ENCODE measurements around the gene SPAAR.
A peak's percentile ranks its signal among the peaks of the same experiment; 100 is the strongest.
"Not testable (repeated sequence)": the region's sequence is repeated elsewhere in the genome, so short reads cannot be mapped to it uniquely, and the experiment has no call there.

SPAAR gene, protein sequence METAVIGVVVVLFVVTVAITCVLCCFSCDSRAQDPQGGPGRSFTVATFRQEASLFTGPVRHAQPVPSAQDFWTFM

DNA sequence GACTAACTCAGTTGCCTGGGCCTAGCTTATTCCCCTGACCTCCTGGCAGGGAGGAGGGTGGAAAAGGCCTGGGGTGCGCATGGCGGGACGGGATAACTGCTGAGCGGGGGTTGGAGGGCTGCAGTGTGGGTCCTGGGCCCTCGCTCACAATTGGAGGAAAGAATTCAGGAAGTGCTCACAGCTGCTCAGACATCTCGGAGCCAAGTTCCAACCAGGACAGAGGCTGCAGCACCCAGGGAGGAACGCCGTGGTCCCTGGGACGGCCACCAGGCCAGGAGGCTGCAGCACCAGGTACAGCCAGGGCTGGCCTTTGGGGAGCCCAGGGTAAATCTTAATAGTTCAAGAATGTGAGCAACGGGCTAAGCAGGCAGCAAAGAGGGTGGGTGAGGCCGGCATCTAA, at the start of gene SPAAR:
TSS of gene SPAAR (plus strand) at position 217 of the 400 bp plus-strand sequence. CDS start 974 bp downstream, outside the sequence.
- no peak for DNase-seq

DNA sequence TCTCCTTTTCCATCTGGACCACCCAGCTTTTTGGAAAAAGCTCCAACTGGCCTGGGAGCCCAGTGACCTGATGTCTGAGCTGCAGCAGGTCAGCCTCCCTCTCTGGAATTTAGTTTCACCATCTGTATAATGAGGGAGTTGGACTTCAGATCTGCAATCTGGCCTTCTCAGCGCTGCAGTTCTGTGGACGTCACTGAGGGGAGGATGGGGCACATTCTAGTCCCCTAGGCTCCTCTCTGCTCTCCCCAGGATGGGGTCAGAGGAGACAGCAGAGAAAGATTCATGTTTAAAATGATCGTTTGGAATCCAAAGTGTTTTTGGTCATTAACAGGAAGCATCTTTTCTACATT, 49.3 kb upstream of the SPAAR start:
- DNase-seq = no peak

DNA sequence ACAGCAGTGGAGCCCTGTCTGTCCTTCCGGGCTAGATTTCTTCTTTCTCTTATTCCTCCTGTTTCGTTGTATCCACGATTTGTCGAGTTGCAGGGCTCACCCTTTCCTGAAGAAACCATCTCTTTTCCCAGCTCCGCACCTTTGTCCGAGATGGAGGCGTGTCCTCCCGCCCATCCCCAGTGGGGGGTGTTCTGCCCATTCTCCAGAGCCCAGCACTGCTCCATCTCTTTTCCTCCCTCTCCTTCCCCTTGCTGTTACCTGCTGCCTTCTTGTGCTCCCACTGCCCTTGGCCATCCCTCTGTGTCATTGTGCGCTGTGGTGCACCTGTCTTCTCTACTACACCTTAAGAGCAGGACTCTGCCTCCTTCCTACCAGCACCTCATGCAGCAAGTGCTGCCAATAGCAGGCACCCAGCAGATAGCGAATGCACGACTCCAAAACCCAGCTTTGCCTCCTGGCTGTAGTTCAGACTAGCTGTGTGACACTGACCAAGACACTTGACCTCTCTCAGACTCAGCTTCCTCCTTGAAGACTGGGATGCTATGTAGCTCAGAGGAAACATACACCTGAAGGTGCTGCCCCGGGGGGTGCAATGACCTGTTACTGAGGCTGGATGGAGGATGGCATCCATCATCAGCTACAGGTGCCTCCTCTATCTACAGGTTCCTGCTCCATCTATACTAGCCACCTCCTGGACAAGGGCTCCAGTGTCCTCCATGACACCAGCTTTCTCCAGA, 48.0 kb upstream of the SPAAR start:
- no peak for DNase-seq

DNA sequence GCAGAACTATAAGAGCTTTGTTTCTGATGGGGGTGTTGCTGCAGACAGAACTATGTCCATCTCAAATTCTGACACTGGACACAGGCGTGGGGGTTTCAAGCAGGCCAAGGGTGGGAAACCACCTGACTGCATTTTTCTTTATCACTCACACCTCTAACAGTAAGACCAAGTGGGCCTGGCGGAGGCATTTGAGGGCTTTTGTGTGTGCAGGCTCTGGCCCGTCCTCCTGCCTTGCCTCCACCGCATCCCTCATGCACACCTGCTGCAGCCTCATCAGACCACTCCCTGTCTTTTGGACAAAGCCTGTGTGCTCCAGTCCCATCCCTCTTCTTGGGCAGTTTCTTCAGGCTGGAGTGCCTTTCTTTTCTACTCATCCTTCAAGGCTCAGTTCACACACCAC, 47.0 kb upstream of the SPAAR start:
- no peak for DNase-seq

DNA sequence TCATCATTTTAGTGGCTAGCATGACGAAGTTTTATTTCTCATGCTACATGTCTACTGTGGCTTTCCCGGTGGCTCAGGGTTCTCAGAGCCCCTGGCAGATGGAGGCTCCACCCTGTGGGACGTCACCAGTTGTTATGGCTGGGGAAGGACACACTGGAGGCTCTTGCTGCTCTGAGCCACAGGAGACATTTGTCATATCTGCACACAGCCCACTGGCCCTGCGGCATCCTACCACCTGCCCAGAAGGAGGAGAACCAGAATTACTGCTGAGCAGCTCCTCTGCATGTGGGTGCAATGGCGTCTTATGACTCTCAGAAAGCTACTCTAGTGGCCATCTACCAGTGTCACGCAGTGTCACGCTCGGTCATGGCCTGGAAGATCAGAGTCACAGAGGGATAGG, 45.7 kb upstream of the SPAAR start:
- no peak for DNase-seq

DNA sequence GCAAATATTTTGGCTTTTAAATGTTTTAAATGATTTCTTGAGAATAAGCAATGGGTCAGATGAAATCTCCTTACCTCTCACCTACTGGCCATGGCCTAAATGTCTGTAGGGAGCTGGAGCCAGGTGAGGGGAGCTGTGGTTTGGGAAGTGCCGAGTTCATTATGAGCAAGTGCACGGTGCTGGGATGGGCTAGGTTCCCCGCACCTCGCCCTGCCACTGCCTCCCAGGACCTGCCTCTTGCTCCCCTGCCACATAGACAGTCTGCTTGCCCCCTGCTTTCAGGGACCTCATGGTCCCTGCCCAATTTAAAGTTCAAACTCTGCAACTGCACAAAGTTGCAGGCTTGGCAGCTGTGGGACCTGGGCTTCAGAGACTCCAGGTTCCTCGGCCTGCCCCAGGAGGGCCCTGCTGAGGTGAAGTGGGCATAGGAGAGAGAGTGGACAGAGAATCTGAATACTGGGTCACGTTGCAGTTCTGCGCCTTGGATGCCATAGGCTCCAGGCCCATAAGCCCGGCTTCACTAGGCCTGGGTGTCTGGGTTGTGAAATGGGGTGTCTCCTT, 44.5 kb upstream of the SPAAR start:
- no peak for DNase-seq

DNA sequence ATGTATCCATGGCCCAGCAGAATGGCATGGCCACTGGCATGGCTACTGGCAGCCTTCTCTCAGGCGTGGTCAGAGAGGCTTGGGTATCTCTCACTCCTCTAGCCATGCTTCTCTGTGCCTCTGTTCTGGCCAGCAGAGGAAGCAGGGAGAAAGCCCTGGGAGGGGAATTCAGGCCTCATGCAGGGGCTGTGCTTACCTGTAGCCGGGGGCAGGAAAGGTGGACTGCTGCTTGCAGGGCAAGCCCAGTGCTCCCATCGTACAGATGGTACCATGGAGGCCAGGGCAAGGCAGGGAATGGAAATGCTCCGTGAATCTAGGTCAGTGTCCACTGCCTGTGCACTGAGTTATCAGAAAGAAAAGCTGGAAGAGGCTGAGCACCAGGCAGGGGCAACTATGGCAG, 41.8 kb upstream of the SPAAR start:
- no peak for DNase-seq

DNA sequence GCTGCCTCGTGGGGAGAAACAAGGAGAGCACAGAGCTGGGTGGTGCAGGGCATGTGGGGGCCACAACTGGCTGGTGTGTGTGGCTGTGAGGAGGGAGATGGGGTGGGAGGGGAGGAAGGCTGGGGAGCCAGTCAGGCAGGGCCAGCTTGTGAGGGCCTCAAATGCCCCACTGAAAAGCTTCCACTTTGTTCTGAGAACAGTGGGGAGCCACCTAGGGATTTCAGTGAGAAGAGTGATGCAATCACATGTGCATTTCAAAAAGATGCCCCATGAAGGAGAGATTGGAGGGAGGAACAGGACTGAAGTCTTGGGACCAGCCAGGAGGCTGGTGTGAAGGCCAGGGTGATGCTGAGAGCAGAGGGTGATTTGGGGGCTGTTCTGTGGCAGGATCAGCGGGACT, 40.4 kb upstream of the SPAAR start:
- DNase-seq = no peak

DNA sequence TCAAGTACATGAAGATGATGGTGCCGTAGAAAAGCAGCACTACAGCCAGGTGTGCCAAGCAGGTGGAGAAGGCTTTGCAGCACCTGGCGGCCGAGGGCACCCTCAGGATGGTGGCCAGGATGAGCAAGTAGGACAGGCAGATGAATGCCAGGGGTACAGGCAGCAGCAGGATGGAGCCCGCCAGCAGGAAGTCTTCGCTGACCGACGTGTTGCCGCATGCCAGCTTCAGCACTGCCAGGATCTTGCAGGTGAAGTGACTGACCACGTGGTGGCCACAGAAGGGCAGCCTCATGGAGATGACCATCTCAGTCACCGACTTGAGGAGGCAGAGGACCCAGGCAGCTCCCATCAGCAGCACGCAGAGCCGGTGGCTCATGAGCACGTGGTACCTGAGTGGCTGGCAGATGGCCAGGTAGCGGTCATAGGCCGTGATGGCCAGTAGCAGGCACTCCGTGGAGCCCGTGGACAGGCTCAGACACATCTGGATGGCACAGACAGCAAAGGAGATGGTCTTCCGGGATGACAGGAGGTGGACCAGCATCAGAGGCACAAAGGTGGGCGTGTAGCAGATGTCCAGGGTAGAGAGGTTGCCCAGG, 39.6 kb upstream of the SPAAR start:
- no peak for DNase-seq

DNA sequence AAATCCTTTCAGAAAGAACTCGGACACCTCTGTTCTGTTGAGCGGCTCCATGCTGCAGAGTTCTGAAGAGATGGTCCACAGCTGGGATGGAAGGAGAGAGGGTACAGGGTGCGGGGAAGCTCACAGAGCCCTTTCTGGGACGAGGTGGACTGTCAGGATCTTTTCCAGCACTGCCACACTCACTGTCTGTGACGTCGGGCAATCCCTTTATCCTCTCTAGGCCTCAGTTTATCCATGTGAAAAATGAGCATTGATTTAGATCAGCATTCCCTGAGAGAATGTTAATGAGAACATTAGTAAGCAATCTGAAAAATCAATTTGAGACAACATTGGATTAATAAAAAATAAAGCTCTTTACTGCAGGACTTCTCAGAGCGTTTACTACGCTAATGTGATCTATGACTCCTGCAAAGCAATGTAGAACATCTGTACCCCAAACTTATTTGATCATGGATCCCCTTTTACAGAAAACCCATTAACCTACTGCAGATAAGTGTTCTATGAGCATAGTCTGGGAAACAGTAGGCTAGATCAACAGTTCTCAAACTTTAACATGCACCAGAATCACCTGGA, 38.9 kb upstream of the SPAAR start, which contains the start of gene OR13J1:
TSS of gene OR13J1 (minus strand) at position 51 of the 573 bp plus-strand sequence. CDS start at position 51, 0 bp downstream.
- DNase-seq = no peak

DNA sequence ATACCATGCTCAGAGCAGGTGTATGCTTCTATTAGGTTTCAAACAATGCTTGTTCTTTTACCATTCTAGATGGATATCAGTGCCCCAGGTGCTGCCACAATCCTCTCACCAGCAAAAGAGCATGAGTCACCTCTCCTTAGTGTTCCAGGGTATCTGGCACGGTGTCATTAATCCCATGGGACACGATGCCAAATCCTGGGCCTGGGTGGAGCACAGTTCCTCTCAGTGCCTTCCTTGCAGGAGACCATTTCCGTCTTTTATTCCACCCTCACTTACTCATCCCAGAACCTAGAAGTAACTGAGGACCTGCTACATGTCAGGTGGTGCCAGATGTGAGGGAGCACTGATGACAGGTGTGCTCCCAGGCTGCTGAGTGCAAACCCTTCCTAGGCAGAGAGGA, 37.7 kb upstream of the SPAAR start:
- DNase-seq = no peak

DNA sequence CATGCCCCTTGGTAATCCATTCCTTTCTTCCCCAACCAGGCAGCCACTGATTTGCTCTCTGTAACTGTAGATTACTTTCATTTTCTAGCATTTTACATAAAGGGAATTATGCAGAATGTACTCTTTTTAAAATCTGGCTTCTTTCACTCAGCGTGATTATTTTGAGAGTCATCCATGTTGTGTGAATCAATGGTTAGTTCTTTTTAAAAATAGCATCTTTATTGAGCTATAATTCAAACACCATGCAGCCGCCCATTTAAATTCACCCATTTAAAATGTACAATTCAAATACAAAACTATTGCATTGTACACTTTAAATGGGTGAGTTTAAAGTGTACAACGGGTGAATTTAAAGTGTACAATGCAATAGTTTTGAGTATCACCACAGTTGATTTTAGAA, 36.8 kb upstream of the SPAAR start:
- DNase-seq = no peak

DNA sequence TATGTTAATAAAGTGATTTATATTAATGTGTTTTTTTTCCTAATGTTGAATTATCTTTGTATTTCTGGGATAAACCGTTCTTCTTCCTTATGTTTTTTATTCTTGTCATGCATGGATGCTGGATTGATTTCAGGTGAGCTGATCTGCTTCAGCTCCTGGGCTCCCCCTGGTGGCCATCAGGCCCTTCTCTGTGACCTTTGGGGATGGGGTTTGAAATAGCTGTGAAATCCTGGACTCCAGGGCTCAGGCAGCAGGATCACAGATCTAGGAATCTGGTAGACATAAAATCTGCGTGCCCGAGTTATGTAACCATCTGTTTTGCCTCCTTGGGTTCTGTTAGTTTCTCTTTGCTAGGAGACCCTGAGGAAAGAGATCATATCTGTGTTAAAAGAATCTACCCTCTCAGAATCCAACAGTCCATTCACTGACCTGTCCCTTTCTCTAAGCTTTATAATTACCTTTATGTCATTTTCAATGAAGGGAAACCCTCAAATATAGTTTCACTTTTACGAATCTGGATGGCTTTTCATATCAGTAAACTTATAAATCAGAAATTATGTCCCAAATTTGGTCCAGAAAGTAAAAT, 26.9 kb upstream of the SPAAR start:
- peak; percentile 64 to 79 for DNase-seq

DNA sequence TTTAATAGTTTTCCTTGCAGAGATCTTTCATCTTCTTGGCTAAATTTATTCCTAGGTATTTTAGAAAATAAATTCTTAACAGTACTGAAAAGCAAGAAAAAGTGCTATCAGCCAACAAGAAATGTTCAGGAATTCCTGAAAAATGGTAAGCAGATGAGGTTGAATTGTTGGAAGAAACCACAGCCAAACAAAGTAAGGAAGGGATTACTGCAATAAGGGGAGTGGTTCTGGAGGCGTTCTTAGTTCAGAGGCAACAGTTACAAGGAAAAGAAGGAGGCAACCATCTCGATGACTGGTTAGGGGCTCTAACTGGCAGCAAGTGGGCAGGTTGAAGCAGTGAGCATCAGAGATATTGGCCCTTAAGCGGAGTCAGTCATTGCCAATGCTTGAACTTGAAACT, 26.3 kb upstream of the SPAAR start:
- DNase-seq = no peak

DNA sequence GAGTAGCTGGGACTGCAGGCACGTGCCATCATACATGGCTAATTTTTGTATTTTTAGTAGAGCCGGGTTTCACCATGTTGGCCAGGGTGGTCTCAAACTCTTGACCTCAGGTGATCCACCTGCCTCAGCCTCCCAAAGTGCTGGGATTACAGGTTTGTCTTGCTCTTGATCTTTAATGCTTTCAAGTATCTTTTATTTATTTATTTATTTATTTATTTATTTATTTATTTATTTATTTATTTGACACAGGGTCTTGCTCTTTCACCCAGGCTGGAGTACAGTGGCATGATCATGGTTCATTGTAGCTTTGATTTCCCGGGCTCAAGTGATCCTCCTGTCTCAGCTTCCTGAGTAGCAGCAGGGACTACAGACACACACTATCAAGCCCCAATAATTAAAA, 24.4 kb upstream of the SPAAR start:
- DNase-seq = not testable (repeated sequence)

DNA sequence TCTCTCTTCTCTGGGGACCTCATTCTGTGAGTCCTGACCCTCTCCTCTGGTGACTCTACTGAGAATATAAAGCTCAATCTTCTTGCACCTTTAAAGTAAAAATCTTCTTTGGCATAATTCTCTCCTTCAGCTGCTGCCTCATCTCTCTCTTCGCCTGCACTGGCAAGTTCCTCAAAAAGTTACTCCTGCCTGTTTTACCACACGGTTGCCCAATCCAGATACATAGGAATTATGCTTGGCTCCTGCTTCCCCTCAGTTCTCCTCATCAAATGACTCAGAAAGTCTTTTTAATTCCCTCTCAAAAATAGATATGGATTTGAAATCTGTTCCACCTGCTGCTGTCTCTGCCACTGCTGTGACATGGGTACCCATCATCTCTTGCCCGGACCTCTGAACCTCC, 17.6 kb upstream of the SPAAR start:
- no peak for DNase-seq

DNA sequence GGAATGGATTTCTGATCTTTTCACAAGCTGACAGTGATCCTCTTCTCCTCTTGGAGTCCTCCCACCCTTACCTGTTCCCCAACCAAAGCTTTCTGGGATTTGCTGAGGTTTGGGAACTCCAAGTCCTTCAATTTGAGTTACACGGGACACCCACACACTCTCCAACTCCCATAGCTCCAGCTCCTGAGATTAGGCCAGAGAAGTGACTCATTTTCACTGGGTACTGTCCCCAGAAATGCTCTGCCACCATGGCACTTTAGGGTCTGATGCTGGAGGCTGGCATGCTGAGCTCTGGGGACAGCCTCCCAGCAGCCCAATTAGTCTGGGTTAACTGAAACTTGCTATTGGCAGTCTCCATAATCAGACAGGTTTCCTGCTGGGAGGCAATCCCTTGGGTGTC, 17.2 kb upstream of the SPAAR start:
- DNase-seq = no peak

DNA sequence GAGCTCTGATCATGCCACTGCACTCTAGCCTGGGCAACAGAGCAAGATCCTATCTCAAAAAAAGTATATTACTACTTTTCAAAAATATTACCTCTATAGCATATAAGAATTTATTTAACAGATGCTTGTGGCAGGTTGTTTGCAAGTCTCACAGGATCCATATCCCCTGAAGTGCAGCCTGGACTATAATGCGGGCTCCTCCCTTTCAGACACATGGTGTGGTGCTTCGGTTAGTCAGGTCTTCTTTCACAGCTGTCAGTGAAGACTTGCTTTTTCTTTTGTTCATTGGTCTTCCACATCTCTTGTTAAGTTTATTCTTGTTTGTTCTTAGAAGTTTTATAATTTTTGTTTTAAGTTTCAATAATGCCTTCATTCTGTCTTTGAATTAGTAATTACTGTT, 12.7 kb upstream of the SPAAR start:
- no peak for DNase-seq

DNA sequence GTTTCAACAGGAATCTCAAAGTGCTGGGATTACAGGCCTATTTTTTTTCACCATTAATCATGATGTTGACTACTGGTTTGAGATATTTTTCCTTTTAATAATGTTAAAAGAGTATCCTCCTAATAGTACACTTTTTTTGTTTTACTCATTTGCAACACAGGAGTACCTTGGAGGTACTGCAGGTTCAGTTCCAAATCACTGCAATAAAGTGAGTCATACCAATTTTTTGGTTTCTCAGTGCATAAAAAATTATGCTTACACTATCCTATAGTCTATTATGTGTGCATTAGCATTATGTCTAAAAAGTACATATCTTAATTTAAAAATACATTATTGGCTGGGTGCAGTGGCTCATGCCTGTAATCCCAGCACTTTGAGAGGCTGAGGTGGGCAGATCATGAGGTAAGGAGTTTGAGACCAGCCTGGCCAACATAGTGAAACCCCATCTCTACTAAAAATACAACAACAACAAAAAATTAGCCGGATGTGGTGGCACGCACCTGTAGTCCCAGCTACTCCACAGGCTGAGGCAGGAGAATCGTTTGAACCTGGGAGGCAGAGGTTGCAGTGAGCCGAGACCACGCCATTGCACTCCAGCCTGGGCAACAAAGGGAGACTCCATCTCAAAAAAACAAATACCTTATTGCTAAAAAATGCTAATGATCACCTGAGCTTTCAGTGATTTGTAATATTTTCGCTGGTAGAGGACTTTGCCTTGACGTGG, 11.8 kb upstream of the SPAAR start:
- not testable (repeated sequence) for DNase-seq

DNA sequence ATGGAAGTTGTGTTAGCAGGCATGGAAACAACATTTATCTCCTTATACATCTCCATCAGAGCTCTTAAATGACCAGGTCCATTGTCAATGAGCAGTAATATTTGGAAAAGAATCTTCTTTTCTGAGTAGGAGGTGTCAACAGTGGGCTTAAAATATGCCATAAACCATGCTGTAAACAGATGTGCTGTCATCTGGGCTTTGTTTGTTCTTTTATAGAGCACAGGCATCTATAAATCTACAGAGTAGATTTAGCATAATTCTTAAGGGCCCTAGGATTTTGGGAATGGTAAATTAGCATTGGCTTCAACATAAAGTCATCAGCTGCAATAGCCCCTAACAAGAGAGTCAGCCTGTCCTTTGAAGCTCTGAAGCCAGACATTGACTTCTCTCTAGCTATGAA, 11.0 kb upstream of the SPAAR start:
- no peak for DNase-seq

DNA sequence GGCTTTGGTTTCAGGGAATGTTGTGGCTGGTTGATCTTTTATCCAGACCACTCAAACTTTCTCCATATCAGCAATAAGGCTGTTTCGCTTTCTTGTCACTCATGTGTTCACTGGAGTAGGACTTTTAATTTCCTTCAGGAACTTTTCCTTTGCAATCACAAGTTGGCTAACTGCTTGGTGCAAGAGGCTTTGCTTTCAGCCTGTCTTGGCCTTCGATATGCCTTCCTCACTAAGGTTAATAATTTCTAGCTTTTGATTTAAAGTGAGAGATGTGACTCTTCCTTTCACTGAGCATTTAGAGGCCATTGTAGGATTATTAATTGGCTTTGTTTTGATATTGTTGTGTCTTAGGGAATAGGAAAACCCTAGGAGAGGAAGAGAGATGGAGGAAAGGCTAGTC, 10.3 kb upstream of the SPAAR start:
- no peak for DNase-seq

DNA sequence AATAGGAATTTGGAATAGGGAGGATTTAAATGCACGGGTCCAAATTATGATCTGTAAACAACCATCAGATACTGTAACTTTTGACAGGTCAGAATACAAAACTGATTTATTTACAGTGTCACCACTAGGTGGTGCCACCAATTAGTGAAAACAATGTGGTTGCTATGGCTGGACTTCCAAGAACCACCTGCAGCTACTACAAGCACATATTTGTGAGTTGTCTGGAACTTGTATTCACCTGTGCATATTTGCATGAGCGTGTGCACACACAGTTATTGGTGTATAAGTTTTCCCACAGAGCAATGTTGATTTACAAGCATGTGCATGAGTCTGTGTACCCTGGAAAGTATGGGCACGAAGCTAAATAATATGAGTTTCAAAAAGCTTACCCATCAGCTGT, 6.2 kb upstream of the SPAAR start:
- peak in 1 of 2 experiments; percentile 21 for DNase-seq

DNA sequence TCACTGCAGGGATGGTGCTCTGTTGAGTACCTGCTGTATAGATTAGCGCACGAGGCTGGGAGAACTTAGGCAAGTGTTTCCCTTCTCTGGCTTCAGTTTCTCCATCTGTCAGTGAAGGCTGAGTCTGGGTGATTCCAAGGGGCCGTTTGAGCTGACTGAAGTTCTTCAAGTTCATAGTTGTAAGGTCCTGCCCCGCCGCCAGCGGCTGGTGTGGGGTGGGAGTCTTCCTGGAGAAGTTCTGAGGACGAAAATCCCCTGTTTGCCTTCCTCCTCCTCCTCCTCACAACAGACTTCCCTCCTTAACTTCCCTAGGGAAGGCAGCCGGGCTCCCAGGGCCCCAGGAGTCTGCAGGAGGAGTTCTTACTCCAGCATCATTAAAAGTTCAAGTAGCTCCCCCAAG, 5.0 kb upstream of the SPAAR start:
- no peak for DNase-seq

All from stimulated activated CD4-positive, alpha-beta T cell treated with anti-CD3 and anti-CD28 coated beads, Interleukin-4, amount 100 ng/mL, for 4 hours (primary cell).